ENCODE data around the gene TMEM250.
"Not testable (repeated sequence)": the region's sequence is repeated elsewhere in the genome, so short reads cannot be mapped to it uniquely, and the experiment has no call there.

The TMEM250 gene

GRCh38 chr9:136152931-136153330 is 34.3 kb upstream of the TMEM250 start:
- no peak overlapping the region for H3K4me3 ChIP-seq (ENCODE audit: low read depth, low read length)
- DNase-seq (ENCODE audit: low read depth, low spot score) = no peak
- TF ChIP-seq, protein P1, sequence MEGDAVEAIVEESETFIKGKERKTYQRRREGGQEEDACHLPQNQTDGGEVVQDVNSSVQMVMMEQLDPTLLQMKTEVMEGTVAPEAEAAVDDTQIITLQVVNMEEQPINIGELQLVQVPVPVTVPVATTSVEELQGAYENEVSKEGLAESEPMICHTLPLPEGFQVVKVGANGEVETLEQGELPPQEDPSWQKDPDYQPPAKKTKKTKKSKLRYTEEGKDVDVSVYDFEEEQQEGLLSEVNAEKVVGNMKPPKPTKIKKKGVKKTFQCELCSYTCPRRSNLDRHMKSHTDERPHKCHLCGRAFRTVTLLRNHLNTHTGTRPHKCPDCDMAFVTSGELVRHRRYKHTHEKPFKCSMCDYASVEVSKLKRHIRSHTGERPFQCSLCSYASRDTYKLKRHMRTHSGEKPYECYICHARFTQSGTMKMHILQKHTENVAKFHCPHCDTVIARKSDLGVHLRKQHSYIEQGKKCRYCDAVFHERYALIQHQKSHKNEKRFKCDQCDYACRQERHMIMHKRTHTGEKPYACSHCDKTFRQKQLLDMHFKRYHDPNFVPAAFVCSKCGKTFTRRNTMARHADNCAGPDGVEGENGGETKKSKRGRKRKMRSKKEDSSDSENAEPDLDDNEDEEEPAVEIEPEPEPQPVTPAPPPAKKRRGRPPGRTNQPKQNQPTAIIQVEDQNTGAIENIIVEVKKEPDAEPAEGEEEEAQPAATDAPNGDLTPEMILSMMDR (IDR thresholded peaks at IDR 0.05; ENCODE audit: insufficient read depth, low read length, missing control alignments) = no peak
- ChIA-PET POLR2A (no interaction called here), CTCF (interaction anchor here (0.8 kb wide), 1 partner anchor 18 kb away, joined by 3 read pairs; no protein-coding TSS in a partner anchor)

- no peak overlapping the region for H3K4me3 ChIP-seq (ENCODE audit: low read depth, low read length)
- no peak for DNase-seq (ENCODE audit: low read depth, low spot score)
- ChIA-PET CTCF (interaction anchor here (0.8 kb wide), 1 partner anchor 18 kb away, joined by 3 read pairs; no protein-coding TSS in a partner anchor), POLR2A (no interaction called here)
- TF ChIP-seq, protein P1 (IDR thresholded peaks at IDR 0.05; ENCODE audit: insufficient read depth, low read length, missing control alignments) = no peak
Measured at GRCh38 chr9:136152543-136152866, 33.8 kb upstream of the TMEM250 start.

- TF ChIP-seq, protein P1 (IDR thresholded peaks at IDR 0.05; ENCODE audit: insufficient read depth, low read length, missing control alignments) = no peak
- CTCF ChIA-PET = interaction anchor here (0.8 kb wide), 1 partner anchor 19 kb away, joined by 3 read pairs; no protein-coding TSS in a partner anchor
- POLR2A ChIA-PET = no interaction called here
- no peak overlapping the region for H3K4me3 ChIP-seq (ENCODE audit: low read depth, low read length)
- no peak for DNase-seq (ENCODE audit: low read depth, low spot score)
Measured at GRCh38 chr9:136151848-136152542, 33.3 kb upstream of the TMEM250 start.

GRCh38 chr9:136151214-136151804 is 32.6 kb upstream of the TMEM250 start:
- CTCF ChIA-PET = no interaction called here

GRCh38 chr9:136150664-136151213 is 32.1 kb upstream of the TMEM250 start:
- CTCF ChIA-PET; H3K4me3 ChIP-seq (ENCODE audit: low read depth, low read length); DNase-seq (ENCODE audit: low read depth, low spot score); POLR2A ChIA-PET: not testable (repeated sequence)

More at GRCh38 chr9:136151214-136151804, 32.6 kb upstream of the TMEM250 start:
- POLR2A ChIA-PET = no interaction called here
- TF ChIP-seq, protein P1 (IDR thresholded peaks at IDR 0.05; ENCODE audit: insufficient read depth, low read length, missing control alignments) = no peak
- no peak overlapping the region for H3K4me3 ChIP-seq (ENCODE audit: low read depth, low read length)
- DNase-seq (ENCODE audit: low read depth, low spot score) = no peak

- no peak overlapping the region for H3K4me3 ChIP-seq (ENCODE audit: low read depth, low read length)
- TF ChIP-seq, protein P1 (IDR thresholded peaks at IDR 0.05; ENCODE audit: insufficient read depth, low read length, missing control alignments) = no peak
- DNase-seq (ENCODE audit: low read depth, low spot score) = no peak
- POLR2A ChIA-PET = no interaction called here
- CTCF ChIA-PET = no interaction called here
Measured at GRCh38 chr9:136149853-136150252, 31.2 kb upstream of the TMEM250 start.

Data from AG04449 (cell line).